Measurements from ENCODE around the gene ZBTB7C.

ZBTB7C gene

GRCh38 chr18:48036641-48037421 is 372.4 kb downstream of the ZBTB7C start:
- no peak for DNase-seq (ENCODE audit: low read depth)

GRCh38 chr18:48036226-48036625 is 373.0 kb downstream of the ZBTB7C start:
- DNase-seq (ENCODE audit: low read depth): no peak

- DNase-seq (ENCODE audit: low read depth): no peak
Observed at GRCh38 chr18:48035556-48035860, 373.7 kb downstream of the ZBTB7C start.

- DNase-seq (ENCODE audit: low read depth): no peak
Observed at GRCh38 chr18:48034651-48035555, 374.3 kb downstream of the ZBTB7C start.

- DNase-seq (ENCODE audit: low read depth): no peak
Observed at GRCh38 chr18:48033790-48034650, 375.2 kb downstream of the ZBTB7C start.

GRCh38 chr18:48032876-48033789 is 376.1 kb downstream of the ZBTB7C start:
- no peak for DNase-seq (ENCODE audit: low read depth)

- DNase-seq (ENCODE audit: low read depth): no peak
Observed at GRCh38 chr18:48031641-48032040, 377.5 kb downstream of the ZBTB7C start.

- no peak for DNase-seq (ENCODE audit: low read depth)
Observed at GRCh38 chr18:48030616-48031480, 378.3 kb downstream of the ZBTB7C start.

- DNase-seq (ENCODE audit: low read depth): no peak
Observed at GRCh38 chr18:48029296-48029986, 379.7 kb downstream of the ZBTB7C start.

- no peak for DNase-seq (ENCODE audit: low read depth)
Observed at GRCh38 chr18:48028696-48029095, 380.5 kb downstream of the ZBTB7C start.

GRCh38 chr18:48028081-48028480 is 381.1 kb downstream of the ZBTB7C start:
- no peak for DNase-seq (ENCODE audit: low read depth)

GRCh38 chr18:48027401-48027963 is 381.7 kb downstream of the ZBTB7C start:
- DNase-seq (ENCODE audit: low read depth): no peak

- no peak for DNase-seq (ENCODE audit: low read depth)
Observed at GRCh38 chr18:48026216-48026615, 383.0 kb downstream of the ZBTB7C start.

- DNase-seq (ENCODE audit: low read depth): no peak
Observed at GRCh38 chr18:48024881-48025660, 384.1 kb downstream of the ZBTB7C start.

- DNase-seq (ENCODE audit: low read depth): no peak
Observed at GRCh38 chr18:48024009-48024512, 385.1 kb downstream of the ZBTB7C start.

GRCh38 chr18:48023334-48024008 is 385.7 kb downstream of the ZBTB7C start:
- DNase-seq (ENCODE audit: low read depth): no peak

- DNase-seq (ENCODE audit: low read depth): no peak
Observed at GRCh38 chr18:48022531-48023329, 386.5 kb downstream of the ZBTB7C start.

Data from activated T-helper 9 cell treated with anti-CD3 and anti-CD28 coated beads, Interleukin-2, amount 50 U/mL, for 16 hours (primary cell).